Measurements from ENCODE around the gene RPTOR.

DNA sequence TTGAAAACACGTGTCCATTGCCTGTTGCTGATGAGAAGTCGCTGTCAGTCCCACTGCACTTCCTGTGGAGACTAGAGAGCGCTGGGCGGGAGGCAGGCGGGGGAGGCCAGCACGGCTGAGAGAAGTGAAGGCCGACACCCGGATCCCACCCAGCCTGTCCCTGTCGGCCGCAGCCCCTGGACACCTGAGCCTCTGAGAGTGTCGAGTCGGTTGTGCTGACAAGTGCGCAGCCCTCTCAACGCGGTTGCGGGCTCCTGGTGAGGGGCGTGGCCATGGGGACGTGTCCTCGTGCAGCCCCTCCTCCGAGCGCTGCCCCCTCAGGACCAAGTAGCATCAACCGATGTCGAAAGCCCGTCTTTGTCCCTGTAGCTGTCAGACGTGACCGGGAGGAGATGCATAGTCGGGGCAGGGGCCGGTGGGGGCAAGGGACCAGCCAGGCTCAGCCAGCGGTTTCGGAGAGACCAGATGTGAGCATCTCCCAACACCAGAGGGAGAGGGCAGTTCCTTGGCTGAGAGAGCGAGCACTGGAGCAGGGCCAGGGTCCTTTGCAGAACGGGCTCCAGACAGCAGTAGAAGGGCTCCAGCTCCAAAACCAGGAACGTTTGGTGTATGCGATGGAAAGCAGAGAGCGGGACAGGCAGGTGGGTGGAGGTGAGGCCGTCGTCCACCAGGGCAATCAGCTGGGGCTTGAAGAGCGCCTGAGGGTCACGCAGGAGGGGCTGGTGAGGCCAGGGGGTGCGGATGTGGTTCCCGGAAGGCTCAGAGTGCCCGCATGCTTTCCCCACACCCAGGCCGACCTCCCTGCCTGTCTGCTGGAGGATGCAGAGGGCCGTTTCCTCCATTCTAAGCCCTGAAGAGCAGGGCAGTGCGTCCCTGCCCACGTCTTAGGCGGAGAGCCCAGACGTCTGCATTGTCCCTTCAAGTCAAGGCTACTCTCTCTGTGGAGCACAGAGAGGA lies 403.7 kb downstream of the RPTOR start:
- TF ChIP-seq GATA1 (IDR thresholded peaks at IDR 0.05; ENCODE audit: low read depth, low read length) (no peak), POLR2A (IDR thresholded peaks at IDR 0.05; ENCODE audit: low read length) (no peak)

All from erythroblast (primary cell).